ENCODE measurements around the gene CAPN12.
A peak's percentile ranks its signal among the peaks of the same experiment; 100 is the strongest.
"Not testable (repeated sequence)": the region's sequence is repeated elsewhere in the genome, so short reads cannot be mapped to it uniquely, and the experiment has no call there.

CAPN12 gene

GRCh38 chr19:38782212-38782611 is 37.9 kb upstream of the CAPN12 start:
- H3K27ac ChIP-seq (ENCODE audit: insufficient read depth in 1 of 2, low read depth in 1 of 2, low read length in 2 of 2, poor library complexity in 1 of 2, severe bottlenecking in 2 of 2); H3K27me3 ChIP-seq (replicated peaks in 2 of 5; ENCODE audit: control insufficient read depth in 4 of 5, insufficient read depth in 5 of 5, low read length in 4 of 5); DNase-seq; H3K36me3 ChIP-seq (ENCODE audit: control insufficient read depth in 4 of 4, insufficient read depth in 4 of 4, low read length in 3 of 4); H3K4me1 ChIP-seq (ENCODE audit: control extremely low read depth in 1 of 4, control insufficient read depth in 4 of 4, insufficient read depth in 4 of 4, low read length in 3 of 4); CTCF ChIA-PET; H3K9me3 ChIP-seq (ENCODE audit: control extremely low read depth in 1 of 5, control insufficient read depth in 4 of 5, insufficient read depth in 2 of 5, low read depth in 1 of 5, low read length in 4 of 5); H3K4me3 ChIP-seq (ENCODE audit: control insufficient read depth in 1 of 7, extremely low read depth in 1 of 7, insufficient read depth in 4 of 7, low read depth in 2 of 7, low read length in 6 of 7); POLR2A ChIA-PET: not testable (repeated sequence)
- whole genome bisulfite sequencing (ENCODE audit: insufficient coverage), result 97% methylated on average over 10 of the region's 13 CpGs

DNA sequence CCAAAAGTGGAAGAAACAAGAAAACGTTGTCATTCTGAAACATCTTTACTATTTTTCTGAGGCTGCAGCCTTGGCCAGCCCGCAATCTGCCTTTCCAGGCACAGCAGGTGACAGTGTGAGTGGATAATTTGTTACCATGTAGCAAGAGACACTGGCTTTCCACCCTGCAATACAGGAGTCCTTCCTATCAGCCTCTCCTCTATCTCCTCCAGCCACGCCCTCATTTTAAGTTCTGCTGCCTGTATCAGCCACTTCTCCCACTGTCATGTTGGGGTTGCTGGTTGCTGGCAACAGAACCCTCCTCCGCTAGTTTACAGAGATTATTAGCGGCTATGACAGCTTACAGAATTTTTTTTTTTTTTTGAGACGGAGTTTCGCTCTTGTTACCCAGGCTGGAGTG is 36.8 kb upstream of the CAPN12 start:
- Histone ChIP-seq H3K27me3 (replicated peaks in 2 of 5; ENCODE audit: control insufficient read depth in 4 of 5, insufficient read depth in 5 of 5, low read length in 4 of 5) (peaks cover 0 to 2% (median 0%) of the 10 kb centered on the region in 5 experiments), H3K4me3 (ENCODE audit: control insufficient read depth in 1 of 7, extremely low read depth in 1 of 7, insufficient read depth in 4 of 7, low read depth in 2 of 7, low read length in 6 of 7) (no peak overlapping the region), H3K27ac (ENCODE audit: insufficient read depth in 1 of 2, low read depth in 1 of 2, low read length in 2 of 2, poor library complexity in 1 of 2, severe bottlenecking in 2 of 2) (no peak overlapping the region), H3K9me3 (ENCODE audit: control extremely low read depth in 1 of 5, control insufficient read depth in 4 of 5, insufficient read depth in 2 of 5, low read depth in 1 of 5, low read length in 4 of 5) (no peaks in the 10 kb centered on the region), H3K36me3 (ENCODE audit: control insufficient read depth in 4 of 4, insufficient read depth in 4 of 4, low read length in 3 of 4) (no peaks in the 10 kb centered on the region), H3K4me1 (ENCODE audit: control extremely low read depth in 1 of 4, control insufficient read depth in 4 of 4, insufficient read depth in 4 of 4, low read length in 3 of 4) (no peaks in the 10 kb centered on the region)
- POLR2A ChIA-PET, result no interaction called here
- CTCF ChIA-PET, result no interaction called here
- DNase-seq, result peak; percentile 20 to 71 (median 46)
- WGBS (ENCODE audit: insufficient coverage), result 68% methylated on average over 3 of the region's 7 CpGs

GRCh38 chr19:38780443-38780842 is 36.2 kb upstream of the CAPN12 start:
- no peak for DNase-seq
- POLR2A ChIA-PET, result no interaction called here
- no peak overlapping the region for H3K4me3 ChIP-seq (ENCODE audit: control insufficient read depth in 1 of 7, extremely low read depth in 1 of 7, insufficient read depth in 4 of 7, low read depth in 2 of 7, low read length in 6 of 7)
- H3K27ac ChIP-seq (ENCODE audit: insufficient read depth in 1 of 2, low read depth in 1 of 2, low read length in 2 of 2, poor library complexity in 1 of 2, severe bottlenecking in 2 of 2), result no peak overlapping the region
- WGBS (ENCODE audit: insufficient coverage), result 91% methylated on average over 7 of the region's 7 CpGs
- peaks cover 0 to 2% (median 0%) of the 10 kb centered on the region in 5 experiments for H3K27me3 ChIP-seq (replicated peaks in 2 of 5; ENCODE audit: control insufficient read depth in 4 of 5, insufficient read depth in 5 of 5, low read length in 4 of 5)
- CTCF ChIA-PET, result no interaction called here
- no peaks in the 10 kb centered on the region for H3K4me1 ChIP-seq (ENCODE audit: control extremely low read depth in 1 of 4, control insufficient read depth in 4 of 4, insufficient read depth in 4 of 4, low read length in 3 of 4)
- H3K9me3 ChIP-seq (ENCODE audit: control extremely low read depth in 1 of 5, control insufficient read depth in 4 of 5, insufficient read depth in 2 of 5, low read depth in 1 of 5, low read length in 4 of 5), result no peaks in the 10 kb centered on the region
- no peaks in the 10 kb centered on the region for H3K36me3 ChIP-seq (ENCODE audit: control insufficient read depth in 4 of 4, insufficient read depth in 4 of 4, low read length in 3 of 4)

GRCh38 chr19:38778733-38779132 is 34.5 kb upstream of the CAPN12 start:
- Histone ChIP-seq H3K9me3 (ENCODE audit: control extremely low read depth in 1 of 5, control insufficient read depth in 4 of 5, insufficient read depth in 2 of 5, low read depth in 1 of 5, low read length in 4 of 5) (no peaks in the 10 kb centered on the region), H3K4me3 (ENCODE audit: control insufficient read depth in 1 of 7, extremely low read depth in 1 of 7, insufficient read depth in 4 of 7, low read depth in 2 of 7, low read length in 6 of 7) (no peak overlapping the region), H3K27ac (ENCODE audit: insufficient read depth in 1 of 2, low read depth in 1 of 2, low read length in 2 of 2, poor library complexity in 1 of 2, severe bottlenecking in 2 of 2) (no peak overlapping the region), H3K36me3 (ENCODE audit: control insufficient read depth in 4 of 4, insufficient read depth in 4 of 4, low read length in 3 of 4) (no peaks in the 10 kb centered on the region), H3K27me3 (replicated peaks in 2 of 5; ENCODE audit: control insufficient read depth in 4 of 5, insufficient read depth in 5 of 5, low read length in 4 of 5) (peaks cover 0 to 2% (median 0%) of the 10 kb centered on the region in 5 experiments), H3K4me1 (ENCODE audit: control extremely low read depth in 1 of 4, control insufficient read depth in 4 of 4, insufficient read depth in 4 of 4, low read length in 3 of 4) (no peaks in the 10 kb centered on the region)
- DNase-seq, result no peak
- CTCF ChIA-PET, result interaction anchor here (1.3 kb wide), 1 partner anchor 14 kb away, joined by 3 read pairs; no protein-coding TSS in a partner anchor
- POLR2A ChIA-PET, result no interaction called here
- 76% methylated on average over 7 of the region's 7 CpGs for WGBS (ENCODE audit: insufficient coverage)

DNA sequence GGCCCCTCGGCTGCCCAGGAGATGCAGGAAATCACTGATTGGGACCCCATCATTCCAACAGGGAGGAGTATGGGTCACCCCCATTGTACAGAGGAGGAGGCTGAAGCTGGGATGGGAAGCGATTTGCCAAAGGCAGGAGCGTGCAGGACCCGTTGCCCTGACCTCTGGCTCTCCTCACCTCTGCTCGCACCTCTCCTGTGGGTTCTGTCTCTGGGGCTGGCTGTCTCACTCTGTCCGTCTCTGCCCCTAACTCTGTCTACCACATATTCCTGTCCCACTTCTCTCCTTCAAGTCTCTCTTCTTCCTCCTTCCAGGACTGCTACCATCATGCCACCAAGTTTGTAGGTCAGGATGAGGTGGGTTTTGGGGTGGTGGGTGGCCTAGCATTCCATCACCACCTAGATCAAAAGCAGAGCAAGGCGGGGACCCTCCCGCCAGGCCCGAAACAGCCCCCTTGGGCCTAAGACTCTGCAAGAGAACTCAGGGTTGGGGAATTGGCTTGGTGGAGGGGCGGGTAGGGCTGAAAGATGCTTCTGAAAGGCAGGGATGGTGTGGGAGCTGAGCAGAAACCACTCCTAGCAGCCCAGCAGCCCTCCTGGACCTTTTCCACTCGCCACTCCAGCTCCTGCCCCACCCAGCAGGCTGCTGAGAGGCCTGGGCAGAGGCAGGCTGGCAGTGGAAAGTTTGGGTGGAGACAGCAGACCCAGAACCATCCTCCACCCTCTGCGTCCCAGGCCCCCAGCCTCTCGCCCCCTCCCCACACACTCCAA is 30.1 kb upstream of the CAPN12 start:
- peaks cover 0 to 6% (median 4%) of the 10 kb centered on the region in 4 experiments for H3K4me1 ChIP-seq (ENCODE audit: control extremely low read depth in 1 of 4, control insufficient read depth in 4 of 4, insufficient read depth in 4 of 4, low read length in 3 of 4)
- H3K27ac ChIP-seq (ENCODE audit: insufficient read depth in 1 of 2, low read depth in 1 of 2, low read length in 2 of 2, poor library complexity in 1 of 2, severe bottlenecking in 2 of 2), result no peak overlapping the region
- no peak overlapping the region for H3K4me3 ChIP-seq (ENCODE audit: control insufficient read depth in 1 of 7, extremely low read depth in 1 of 7, insufficient read depth in 4 of 7, low read depth in 2 of 7, low read length in 6 of 7)
- H3K27me3 ChIP-seq (replicated peaks in 2 of 5; ENCODE audit: control insufficient read depth in 4 of 5, insufficient read depth in 5 of 5, low read length in 4 of 5), result no peaks in the 10 kb centered on the region
- no peak for DNase-seq
- H3K36me3 ChIP-seq (ENCODE audit: control insufficient read depth in 4 of 4, insufficient read depth in 4 of 4, low read length in 3 of 4), result no peaks in the 10 kb centered on the region
- H3K9me3 ChIP-seq (ENCODE audit: control extremely low read depth in 1 of 5, control insufficient read depth in 4 of 5, insufficient read depth in 2 of 5, low read depth in 1 of 5, low read length in 4 of 5), result no peaks in the 10 kb centered on the region
- POLR2A ChIA-PET, result interaction anchor here (0.6 kb wide), 1 partner anchor 8 kb away, joined by 4 read pairs; no protein-coding TSS in a partner anchor
- 93% methylated on average over 10 of the region's 13 CpGs for WGBS (ENCODE audit: insufficient coverage)
- CTCF ChIA-PET, result interaction anchor here (1.0 to 2.0 kb wide), 2 partner anchors 18 to 65 kb away, joined by 3 to 5 read pairs; no protein-coding TSS in a partner anchor

DNA sequence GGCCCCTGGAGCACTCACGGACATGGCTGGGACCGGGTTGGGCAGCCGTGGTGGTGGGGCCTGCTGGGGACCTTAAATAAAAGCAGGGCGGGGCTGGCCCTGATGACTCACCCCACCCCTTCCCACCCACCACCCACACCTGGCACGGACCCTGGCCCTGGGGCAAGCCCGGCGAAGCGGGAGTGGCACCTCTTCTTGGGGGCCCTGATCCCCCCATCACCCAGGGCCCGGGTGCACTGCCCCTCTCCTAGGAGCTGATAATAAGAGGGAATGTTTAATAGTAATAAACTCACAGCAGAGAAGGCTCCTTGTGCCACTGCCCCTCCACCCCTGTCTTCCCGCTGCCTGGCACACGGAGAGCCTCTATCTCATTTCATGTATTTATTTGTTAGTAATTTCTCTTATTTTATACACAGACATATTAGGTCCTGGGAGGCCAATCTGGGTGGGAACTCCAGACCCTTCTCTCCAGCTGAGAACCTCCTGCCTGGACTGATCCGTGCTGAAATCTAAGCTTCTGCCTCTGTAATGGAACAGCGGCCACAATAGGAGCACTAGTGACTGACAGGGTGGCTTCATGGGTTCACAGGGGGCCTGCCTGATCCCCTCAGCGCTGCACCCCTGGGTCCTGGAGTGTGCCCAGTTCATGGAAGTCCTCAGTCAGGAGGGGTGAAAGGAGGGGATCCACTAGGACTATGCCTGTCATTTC is 29.3 kb upstream of the CAPN12 start, which contains the start of gene LGALS7:
Gene LGALS7, minus strand, starts transcription at position 49 of the 709 bp plus-strand sequence. Its CDS starts 25 bp downstream, at position 24.
- Histone ChIP-seq H3K4me3 (ENCODE audit: control insufficient read depth in 1 of 7, extremely low read depth in 1 of 7, insufficient read depth in 4 of 7, low read depth in 2 of 7, low read length in 6 of 7) (no peak within 1 kb of the TSS), H3K36me3 (ENCODE audit: control insufficient read depth in 4 of 4, insufficient read depth in 4 of 4, low read length in 3 of 4) (no peaks in the 10 kb centered on the region), H3K9me3 (ENCODE audit: control extremely low read depth in 1 of 5, control insufficient read depth in 4 of 5, insufficient read depth in 2 of 5, low read depth in 1 of 5, low read length in 4 of 5) (no peaks in the 10 kb centered on the region), H3K4me1 (ENCODE audit: control extremely low read depth in 1 of 4, control insufficient read depth in 4 of 4, insufficient read depth in 4 of 4, low read length in 3 of 4) (peaks cover 0 to 9% (median 5%) of the 10 kb centered on the region in 4 experiments), H3K27ac (ENCODE audit: insufficient read depth in 1 of 2, low read depth in 1 of 2, low read length in 2 of 2, poor library complexity in 1 of 2, severe bottlenecking in 2 of 2) (no peak within 1 kb of the TSS), H3K27me3 (replicated peaks in 2 of 5; ENCODE audit: control insufficient read depth in 4 of 5, insufficient read depth in 5 of 5, low read length in 4 of 5) (no peaks in the 10 kb centered on the region)
- no peak for DNase-seq
- CTCF ChIA-PET, result interaction anchor here (1.0 to 2.0 kb wide), 2 partner anchors 19 to 66 kb away, joined by 3 to 5 read pairs; no protein-coding TSS in a partner anchor
- 100% methylated on average over 3 of the region's 14 CpGs for WGBS (ENCODE audit: insufficient coverage)
- POLR2A ChIA-PET, result no interaction called here

DNA sequence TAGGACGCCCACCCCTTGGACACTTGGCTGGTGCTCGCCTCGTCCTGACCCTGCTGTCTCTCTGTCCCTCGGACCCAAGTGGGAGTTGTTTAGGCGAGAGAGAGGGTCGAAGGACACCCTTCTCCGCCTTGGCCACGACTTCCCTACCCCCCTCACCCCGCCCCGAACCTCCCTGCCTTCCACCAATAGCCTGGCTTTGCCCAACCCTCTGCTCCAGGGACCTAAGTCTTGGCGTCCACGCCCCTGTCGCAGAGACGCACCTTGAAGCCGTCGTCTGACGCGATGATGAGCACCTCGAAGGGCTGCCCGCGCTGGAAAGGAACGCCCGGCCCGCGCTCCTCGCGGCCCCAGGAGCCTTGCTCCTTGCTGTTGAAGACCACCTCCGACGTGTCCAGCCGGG is 27.3 kb upstream of the CAPN12 start:
- DNase-seq; CTCF ChIA-PET; POLR2A ChIA-PET; H3K4me1 ChIP-seq (ENCODE audit: control extremely low read depth in 1 of 4, control insufficient read depth in 4 of 4, insufficient read depth in 4 of 4, low read length in 3 of 4); H3K4me3 ChIP-seq (ENCODE audit: control insufficient read depth in 1 of 7, extremely low read depth in 1 of 7, insufficient read depth in 4 of 7, low read depth in 2 of 7, low read length in 6 of 7); H3K27me3 ChIP-seq (replicated peaks in 2 of 5; ENCODE audit: control insufficient read depth in 4 of 5, insufficient read depth in 5 of 5, low read length in 4 of 5); H3K36me3 ChIP-seq (ENCODE audit: control insufficient read depth in 4 of 4, insufficient read depth in 4 of 4, low read length in 3 of 4); H3K9me3 ChIP-seq (ENCODE audit: control extremely low read depth in 1 of 5, control insufficient read depth in 4 of 5, insufficient read depth in 2 of 5, low read depth in 1 of 5, low read length in 4 of 5); H3K27ac ChIP-seq (ENCODE audit: insufficient read depth in 1 of 2, low read depth in 1 of 2, low read length in 2 of 2, poor library complexity in 1 of 2, severe bottlenecking in 2 of 2): not testable (repeated sequence)
- WGBS (ENCODE audit: insufficient coverage), result no CpG with 5 or more reads among the region's 30 CpGs
